HepG2 (cell line): Measurements from ENCODE around the gene PRPSAP1. TPM values are rescaled to one million over a fixed set of nuclear protein-coding genes. Genes with fewer than 3 reads are reported as not detected.

Experiments
- CBFB ChIP-seq: sonication (generic); formaldehyde crosslinking; IDR thresholded peaks from 2 replicates; pipeline ENCODE4 v1.4.0; 2020; ENCODE audit warnings: missing genetic modification reagents
- CHD4 ChIP-seq: fragments of 200-600 bp; sonication (generic); IDR thresholded peaks from 2 replicates; pipeline ENCODE4 v1.7.0; 2017; ENCODE audit warnings: mild to moderate bottlenecking, low read length, borderline replicate concordance
- CTCF ChIP-seq: sonication (generic); formaldehyde crosslinking; IDR thresholded peaks from 2 replicates; pipeline ENCODE4 v1.5.0; 2020; ENCODE audit warnings: mild to moderate bottlenecking, missing genetic modification reagents, moderate library complexity
- GABPB1 ChIP-seq: IDR thresholded peaks from 2 replicates; pipeline ENCODE4 v1.6.1; 2016; ENCODE audit warnings: mild to moderate bottlenecking, missing genetic modification reagents, moderate library complexity, missing compliant biosample characterization
- GPN1 ChIP-seq: sonication (generic); formaldehyde crosslinking; IDR thresholded peaks from 2 replicates; pipeline ENCODE4 v1.5.1; 2020; ENCODE audit warnings: missing genetic modification reagents, borderline replicate concordance
- HMGA1 ChIP-seq: sonication (generic); formaldehyde crosslinking; conservative IDR thresholded peaks from 2 replicates; pipeline ENCODE4 v1.4.0; 2020; ENCODE audit warnings: missing genetic modification reagents
- HOXA5 ChIP-seq: sonication (generic); formaldehyde crosslinking; IDR thresholded peaks from 2 replicates; pipeline ENCODE4 v1.4.0; 2020; ENCODE audit warnings: missing genetic modification reagents
- KDM5B ChIP-seq: sonication (generic); formaldehyde crosslinking; IDR thresholded peaks from 2 replicates; pipeline ENCODE4 v1.4.0; 2020; ENCODE audit warnings: missing genetic modification reagents, mild to moderate bottlenecking, borderline replicate concordance
- KLF16 ChIP-seq, 2 experiments: sonication (generic) in 1 of 2; formaldehyde crosslinking in 1 of 2; IDR thresholded peaks; 2 replicates each; pipeline versions ENCODE4 v1.6.1 to v1.8.0; 2016 to 2023; ENCODE audit warnings: missing genetic modification reagents in 2 of 2, missing compliant biosample characterization in 1 of 2
- MTA3 ChIP-seq: sonication (generic); formaldehyde crosslinking; IDR thresholded peaks from 2 replicates; pipeline ENCODE4 v1.4.0; 2020; ENCODE audit warnings: missing genetic modification reagents
- NFE2L1 ChIP-seq: sonication (generic); formaldehyde crosslinking; IDR thresholded peaks from 2 replicates; pipeline ENCODE4 v1.4.0; 2020; ENCODE audit warnings: missing genetic modification reagents, mild to moderate bottlenecking, borderline replicate concordance
- NRL ChIP-seq: sonication (generic); formaldehyde crosslinking; IDR thresholded peaks from 2 replicates; pipeline ENCODE4 v1.5.0; 2020; ENCODE audit warnings: missing genetic modification reagents, mild to moderate bottlenecking, moderate library complexity, borderline replicate concordance
- PHB2 ChIP-seq: fragments of 450-650 bp; IDR thresholded peaks from 2 replicates; pipeline ENCODE4 v1.6.1; 2018; ENCODE audit not compliant: partially characterized antibody
- POLR2AphosphoS5 ChIP-seq: IDR thresholded peaks from 2 replicates; pipeline ENCODE4 v1.6.1; 2012; ENCODE audit warnings: low read depth, low read length
- PPARG ChIP-seq: conservative IDR thresholded peaks from 2 replicates; pipeline ENCODE4 v1.6.1; 2016; ENCODE audit warnings: missing biosample characterization, missing genetic modification reagents
- PTBP1 ChIP-seq: fragments of 200-400 bp; formaldehyde crosslinking; IDR thresholded peaks from 2 replicates; pipeline ENCODE4 v1.6.1; 2018; ENCODE audit warnings: low read length, low read depth; ENCODE audit not compliant: poor library complexity, severe bottlenecking
- RAD21 ChIP-seq: fragments of 450-650 bp; formaldehyde crosslinking; IDR thresholded peaks from 2 replicates; pipeline ENCODE4 v1.5.0; 2020; ENCODE audit warnings: mild to moderate bottlenecking
- SAP130 ChIP-seq: IDR thresholded peaks from 2 replicates; pipeline ENCODE4 v1.6.1; 2016; ENCODE audit warnings: low read depth
- SIN3B ChIP-seq: fragments of 150-350 bp; IDR thresholded peaks from 2 replicates; pipeline ENCODE4 v1.6.1; 2014; ENCODE audit warnings: low read length
- SP4 ChIP-seq: sonication (generic); formaldehyde crosslinking; IDR thresholded peaks from 2 replicates; pipeline ENCODE4 v1.8.1; 2023; ENCODE audit warnings: mild to moderate bottlenecking, missing genetic modification reagents
- TEAD2 ChIP-seq: sonication (generic); formaldehyde crosslinking; IDR thresholded peaks from 2 replicates; pipeline ENCODE4 v1.9.0; 2021; ENCODE audit warnings: missing genetic modification reagents
- TFE3 ChIP-seq: IDR thresholded peaks from 2 replicates; pipeline ENCODE4 v1.6.1; 2016
- ZFP90 ChIP-seq: sonication (generic); formaldehyde crosslinking; IDR thresholded peaks from 2 replicates; pipeline ENCODE4 v1.8.0; 2022; ENCODE audit warnings: missing genetic modification reagents, mild to moderate bottlenecking, inconsistent platforms, borderline replicate concordance
- ZNF260 ChIP-seq: sonication (generic); formaldehyde crosslinking; IDR thresholded peaks from 2 replicates; pipeline ENCODE4 v1.4.0; 2020; ENCODE audit warnings: missing genetic modification reagents, low read depth, mild to moderate bottlenecking, borderline replicate concordance
- ZNF501 ChIP-seq: sonication (generic); formaldehyde crosslinking; IDR thresholded peaks from 2 replicates; pipeline ENCODE4 v1.5.1; 2020; ENCODE audit warnings: mild to moderate bottlenecking, moderate library complexity, missing genetic modification reagents
- ZNF678 ChIP-seq: sonication (generic); formaldehyde crosslinking; IDR thresholded peaks from 2 replicates; pipeline ENCODE4 v1.4.0; 2020; ENCODE audit warnings: mild to moderate bottlenecking, missing genetic modification reagents
- polyA plus RNA-seq, 8 experiments: library from polyadenylated mRNA; depleted of rRNA in 3 of 8; stranded (reverse) in 7 of 8; unstranded in 1 of 8; fragments of >200 nt; fragmentation: Illumina TruSeq in 4 of 8; extraction: Trizol in 4 of 8; gene quantifications; 2 replicates each; pipeline versions ENCODE4 v1.2.1 to v1.2.3, GENCODE V29; 2011 to 2016; ENCODE audit warnings: low read depth in 4 of 8, missing spikeins in 1 of 8, mixed read lengths in 1 of 8; ENCODE audit not compliant: insufficient read depth in 1 of 8
- total RNA-seq, 5 experiments: library from RNA; depleted of rRNA; stranded (reverse); fragments of >200 nt; fragmentation: Illumina TruSeq; extraction: Trizol; gene quantifications; 2 replicates each; pipeline ENCODE4 v1.2.3, GENCODE V29; 2016; ENCODE audit warnings: low read depth in 1 of 5
- TF ChIP-seq, protein P1 (sequence below): IDR thresholded peaks from 2 replicates; pipeline ENCODE4 v1.6.1; 2016; ENCODE audit warnings: low read depth, borderline replicate concordance

Gene PRPSAP1
- total and polyA plus RNA-seq, 2 of the 13 experiments (the other 11 are each of a cell fraction or from before 2014, with no cell fraction given) = 91.1 to 314 TPM

DNA sequence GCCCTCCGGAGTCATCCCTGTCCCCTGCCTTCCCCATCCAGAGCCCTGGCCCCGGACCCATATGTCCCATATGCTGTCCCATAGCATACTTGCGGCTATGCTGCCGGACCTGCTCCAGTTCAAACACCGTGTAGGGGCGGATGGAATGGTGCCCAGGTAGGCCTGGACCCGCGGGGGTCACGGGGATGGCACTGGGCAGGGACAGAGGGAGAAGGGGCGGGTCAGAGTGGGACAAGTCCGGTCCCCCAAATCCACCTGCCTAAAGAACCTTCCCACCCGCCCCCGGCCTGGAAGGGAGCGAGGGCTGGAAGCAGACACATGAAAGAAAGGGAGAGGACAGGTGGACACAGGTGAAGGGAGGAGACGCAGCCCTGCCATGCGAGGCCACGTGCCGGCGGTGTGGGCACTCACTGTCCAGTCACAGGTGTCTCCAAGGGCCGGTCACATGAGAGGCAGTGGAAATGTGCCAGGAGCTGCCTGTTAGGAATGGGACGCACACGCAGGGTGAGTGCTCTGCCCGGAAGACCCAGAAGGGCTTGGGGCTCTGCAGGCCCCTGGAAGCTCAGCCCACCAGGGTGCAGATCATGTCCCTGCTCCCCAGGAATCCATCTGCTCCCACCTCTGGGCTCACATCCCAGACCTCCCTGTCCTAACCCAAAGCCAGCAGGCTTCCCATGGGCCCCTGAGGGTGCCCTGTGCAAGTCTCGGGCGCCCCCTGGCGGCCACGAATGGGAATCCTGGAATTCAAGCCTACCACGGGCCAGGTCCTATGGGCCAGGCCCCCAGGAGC lies 74.6 kb downstream of the PRPSAP1 start (continued):
- peak in 1 of 2 experiments; percentile 40; a peak in 1 of 4 replicates for TF ChIP-seq KLF16 (CRISPR knock-in tag; IDR thresholded peaks at IDR 0.05)
- 0 out of 2 replicates have a peak, but pooled peaks have one; percentile 30 for TF ChIP-seq ZFP90 (CRISPR knock-in tag)
- no peak for TF ChIP-seq POLR2AphosphoS5
- no peak for TF ChIP-seq KDM5B
- no peak for TF ChIP-seq CHD4
- TF ChIP-seq PTBP1 = no peak
- peak; percentile 57; the same call in 1 of the 2 replicates for TF ChIP-seq PPARG (CRISPR knock-in tag)
- no peak for TF ChIP-seq NFE2L1 (CRISPR knock-in tag)
- TF ChIP-seq GABPB1 (CRISPR knock-in tag) = 0 out of 2 replicates have a peak, but pooled peaks have one; percentile 23
- no peak for TF ChIP-seq SIN3B
- TF ChIP-seq, protein P1, sequence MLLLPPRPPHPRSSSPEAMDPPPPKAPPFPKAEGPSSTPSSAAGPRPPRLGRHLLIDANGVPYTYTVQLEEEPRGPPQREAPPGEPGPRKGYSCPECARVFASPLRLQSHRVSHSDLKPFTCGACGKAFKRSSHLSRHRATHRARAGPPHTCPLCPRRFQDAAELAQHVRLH = peak; percentile 63; the same call in 1 of the 2 replicates
- peak; percentile 98 for TF ChIP-seq CTCF (CRISPR knock-in tag)
- no peak for TF ChIP-seq ZNF260 (CRISPR knock-in tag)
- peak; percentile 42; the same call in 1 of the 2 replicates for TF ChIP-seq CBFB
- peak; percentile 29; the same call in 1 of the 2 replicates for TF ChIP-seq SP4
- TF ChIP-seq HMGA1 = no peak
- TF ChIP-seq TEAD2 = no peak
- TF ChIP-seq RAD21 (CRISPR knock-in tag) = peak; percentile 98
- peak; percentile 23; the same call in 1 of the 2 replicates for TF ChIP-seq TFE3 (CRISPR knock-in tag)
- no peak for TF ChIP-seq PHB2
- peak; percentile 52 for TF ChIP-seq SAP130 (CRISPR knock-in tag)
- TF ChIP-seq ZNF501 (CRISPR knock-in tag) = peak; percentile 76; the same call in 1 of the 2 replicates
- no peak for TF ChIP-seq ZNF678 (CRISPR knock-in tag)
- TF ChIP-seq MTA3 (CRISPR knock-in tag) = no peak
- no peak; the same call in 1 of the 2 replicates for TF ChIP-seq GPN1 (CRISPR knock-in tag)
- TF ChIP-seq HOXA5 (CRISPR knock-in tag) = peak; percentile 61; the same call in 1 of the 2 replicates
- TF ChIP-seq NRL = no peak
